CD4-positive, alpha-beta T cell treated with Interleukin-6 at 100 ng/mL for 8 hours (primary cell): ENCODE results near the gene MLPH.

ENCODE experiments used
- DNase-seq: peaks from one replicate; pipeline ENCODE4 v3.0.0-alpha.2; 2020; ENCODE audit warnings: mixed read lengths, low spot score

The MLPH gene

DNA sequence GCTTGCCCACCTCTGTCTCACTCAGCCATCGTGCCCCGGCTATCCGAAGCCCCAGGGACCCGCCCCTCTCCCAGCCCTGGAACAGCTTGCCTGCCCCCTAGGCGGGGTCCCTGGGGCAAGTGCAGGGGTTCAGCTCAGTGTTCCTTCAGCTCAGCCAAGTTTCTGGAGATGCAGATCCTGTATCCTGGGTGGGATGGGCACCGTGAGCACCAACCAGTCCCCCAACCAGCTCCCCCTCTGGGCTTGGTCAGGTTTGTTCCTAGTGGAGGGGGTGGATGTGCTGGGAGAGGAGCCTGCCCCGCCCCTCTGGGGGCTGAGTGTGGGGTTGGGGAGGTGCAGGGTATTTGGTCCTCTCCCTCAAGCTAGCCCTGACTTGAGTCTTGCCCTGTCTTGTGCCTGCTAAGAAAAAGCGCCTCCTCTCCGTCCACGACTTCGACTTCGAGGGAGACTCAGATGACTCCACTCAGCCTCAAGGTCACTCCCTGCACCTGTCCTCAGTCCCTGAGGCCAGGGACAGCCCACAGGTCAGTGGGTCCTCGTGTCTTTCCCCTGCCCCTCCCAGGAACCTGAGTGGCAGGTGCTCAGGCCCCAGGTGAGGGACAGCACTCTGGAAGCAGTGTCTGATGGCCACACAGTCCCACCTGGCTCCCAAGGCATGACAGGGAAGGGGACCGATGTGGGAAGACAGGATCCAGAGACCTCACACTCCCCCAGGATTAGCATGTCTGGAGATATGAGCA, 32.6 kb downstream of the MLPH start:
- no peak for DNase-seq

DNA sequence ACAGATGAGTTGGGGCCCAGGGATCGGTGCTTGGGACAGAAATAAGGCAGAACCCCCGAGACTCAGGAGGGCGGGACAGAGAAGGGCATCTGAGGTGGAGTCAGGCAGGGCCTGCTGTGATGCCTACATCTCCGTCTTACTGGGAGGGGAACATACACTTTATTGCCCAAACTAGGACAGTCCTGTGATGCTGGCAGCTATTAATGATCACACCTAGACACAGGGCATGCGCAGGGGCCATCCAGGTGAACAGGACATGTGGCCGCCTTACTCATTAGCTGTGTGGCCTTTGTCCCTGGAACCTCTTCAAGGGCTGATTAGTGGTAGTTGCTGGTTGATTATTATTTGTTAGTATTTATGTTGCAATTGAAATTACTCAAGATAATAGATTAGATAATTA, 33.2 kb downstream of the MLPH start:
- no peak for DNase-seq

DNA sequence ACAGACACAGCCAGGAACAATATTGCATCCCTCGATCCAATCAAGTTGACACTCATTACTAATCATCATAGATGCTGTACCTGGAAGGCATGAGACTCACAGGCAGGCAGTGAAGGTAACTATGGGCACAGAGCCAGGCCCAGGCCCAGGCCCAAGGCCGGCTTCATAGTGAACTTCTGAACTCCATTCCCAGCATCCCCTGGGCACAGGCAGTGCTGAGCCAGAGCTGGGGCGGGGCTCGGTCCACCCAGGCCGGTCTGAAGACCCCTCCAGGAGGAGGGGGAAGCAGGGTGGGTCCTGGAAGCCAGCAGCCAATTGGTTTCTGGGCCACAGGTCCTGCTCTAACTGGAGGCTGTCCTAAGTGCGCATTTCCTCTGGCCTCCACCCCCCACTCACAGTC, 37.6 kb downstream of the MLPH start:
- no peak for DNase-seq

DNA sequence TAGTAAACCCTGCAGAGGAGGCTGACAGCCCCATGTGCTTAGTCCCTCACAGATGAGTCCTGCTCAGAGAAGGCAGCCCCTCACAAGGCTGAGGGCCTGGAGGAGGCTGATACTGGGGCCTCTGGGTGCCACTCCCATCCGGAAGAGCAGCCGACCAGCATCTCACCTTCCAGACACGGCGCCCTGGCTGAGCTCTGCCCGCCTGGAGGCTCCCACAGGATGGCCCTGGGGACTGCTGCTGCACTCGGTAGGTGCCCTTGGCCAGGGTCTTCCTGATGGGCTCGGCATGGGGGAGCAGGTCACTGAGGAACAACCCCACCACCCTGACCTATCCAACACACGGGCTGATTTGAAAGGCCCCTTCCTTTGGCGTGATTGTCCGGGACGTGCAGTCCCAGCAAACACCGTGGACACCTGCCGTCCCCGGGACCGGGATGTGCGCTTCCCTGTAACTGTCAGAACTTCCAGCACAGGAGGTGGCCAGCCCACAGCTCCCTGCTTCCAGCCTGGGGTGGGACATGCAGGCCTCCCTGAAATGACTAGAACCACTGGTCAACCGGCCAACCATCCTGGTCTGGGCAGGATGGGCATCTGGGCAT, 38.6 kb downstream of the MLPH start:
- DNase-seq: no peak

DNA sequence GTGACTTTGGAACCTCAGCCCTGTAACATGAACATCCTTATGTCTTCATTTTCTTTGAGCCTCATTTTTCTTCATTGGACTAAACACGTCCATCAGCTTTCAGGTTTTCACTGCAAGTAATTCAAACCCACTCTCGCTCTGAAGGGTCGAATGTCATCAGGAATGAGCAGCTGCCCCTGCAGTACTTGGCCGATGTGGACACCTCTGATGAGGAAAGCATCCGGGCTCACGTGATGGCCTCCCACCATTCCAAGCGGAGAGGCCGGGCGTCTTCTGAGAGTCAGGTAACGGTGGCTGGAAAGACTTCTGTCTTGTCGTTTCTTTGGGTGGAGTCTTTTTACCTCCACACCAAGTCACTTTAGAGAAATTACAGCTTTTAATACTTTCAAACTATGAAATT, 40.2 kb downstream of the MLPH start:
- no peak for DNase-seq

DNA sequence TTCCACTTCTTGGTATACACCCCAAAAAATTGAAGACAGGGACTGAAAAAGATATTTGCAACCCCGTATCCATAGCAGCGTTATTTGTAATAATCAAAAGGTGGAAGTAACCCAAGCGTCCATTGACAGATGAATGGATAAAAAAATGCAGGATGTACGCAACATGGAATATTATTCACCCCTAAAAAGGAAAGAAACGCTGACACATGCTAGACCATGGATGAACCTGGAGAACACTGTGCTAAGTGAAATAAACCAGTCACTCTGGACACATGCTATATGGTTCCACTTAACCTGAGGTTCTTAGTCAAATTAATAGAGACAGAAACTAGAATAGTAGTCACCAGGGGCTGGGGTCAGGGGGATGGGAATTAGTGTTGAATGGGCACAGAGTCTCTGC, 40.7 kb downstream of the MLPH start:
- no peak for DNase-seq

DNA sequence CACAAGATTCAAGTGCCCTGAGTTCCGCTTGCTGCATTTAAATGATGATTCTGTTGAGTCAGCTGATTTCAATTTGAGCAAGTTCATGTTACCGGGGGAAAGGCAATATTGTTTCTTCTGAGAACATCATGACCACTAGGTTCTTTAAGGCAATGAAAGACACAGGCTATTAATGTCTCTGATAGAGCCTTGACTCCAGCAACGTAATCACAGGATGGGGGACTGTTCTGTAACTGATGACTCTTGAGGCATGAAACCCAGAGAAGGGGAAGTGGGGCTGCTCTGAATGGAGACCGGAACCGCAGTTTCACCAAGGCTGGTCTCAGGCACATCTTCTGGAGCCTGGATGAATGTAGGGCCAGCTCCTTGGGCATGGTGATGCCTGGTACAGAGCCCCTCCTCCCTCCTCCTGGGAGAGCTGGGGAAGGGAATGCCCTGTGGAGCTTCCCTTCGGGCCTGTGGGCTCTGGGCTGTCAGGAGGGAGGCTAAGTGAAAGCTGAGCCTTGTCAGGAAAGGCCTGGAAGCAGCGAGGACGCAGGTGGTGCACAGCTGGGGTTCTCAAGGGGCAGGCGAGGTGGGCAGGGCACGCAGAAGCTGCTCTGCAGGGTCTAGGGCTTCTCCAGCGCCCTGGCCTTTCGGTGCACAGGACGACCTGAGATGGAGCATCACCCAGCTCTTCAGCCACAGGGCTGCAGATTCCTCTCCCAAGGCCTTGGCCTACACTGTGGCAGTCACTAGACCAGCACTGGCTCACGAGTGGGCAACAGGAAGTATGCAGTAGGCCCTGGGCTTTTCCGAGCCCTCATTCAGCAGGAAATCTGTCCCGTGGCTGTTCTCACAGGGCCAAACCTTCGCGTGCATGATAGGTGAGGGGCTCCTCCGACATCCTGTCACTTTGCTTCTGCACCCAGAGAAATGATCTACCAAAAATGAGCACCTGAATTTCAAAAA, 42.7 kb downstream of the MLPH start:
- DNase-seq: no peak

DNA sequence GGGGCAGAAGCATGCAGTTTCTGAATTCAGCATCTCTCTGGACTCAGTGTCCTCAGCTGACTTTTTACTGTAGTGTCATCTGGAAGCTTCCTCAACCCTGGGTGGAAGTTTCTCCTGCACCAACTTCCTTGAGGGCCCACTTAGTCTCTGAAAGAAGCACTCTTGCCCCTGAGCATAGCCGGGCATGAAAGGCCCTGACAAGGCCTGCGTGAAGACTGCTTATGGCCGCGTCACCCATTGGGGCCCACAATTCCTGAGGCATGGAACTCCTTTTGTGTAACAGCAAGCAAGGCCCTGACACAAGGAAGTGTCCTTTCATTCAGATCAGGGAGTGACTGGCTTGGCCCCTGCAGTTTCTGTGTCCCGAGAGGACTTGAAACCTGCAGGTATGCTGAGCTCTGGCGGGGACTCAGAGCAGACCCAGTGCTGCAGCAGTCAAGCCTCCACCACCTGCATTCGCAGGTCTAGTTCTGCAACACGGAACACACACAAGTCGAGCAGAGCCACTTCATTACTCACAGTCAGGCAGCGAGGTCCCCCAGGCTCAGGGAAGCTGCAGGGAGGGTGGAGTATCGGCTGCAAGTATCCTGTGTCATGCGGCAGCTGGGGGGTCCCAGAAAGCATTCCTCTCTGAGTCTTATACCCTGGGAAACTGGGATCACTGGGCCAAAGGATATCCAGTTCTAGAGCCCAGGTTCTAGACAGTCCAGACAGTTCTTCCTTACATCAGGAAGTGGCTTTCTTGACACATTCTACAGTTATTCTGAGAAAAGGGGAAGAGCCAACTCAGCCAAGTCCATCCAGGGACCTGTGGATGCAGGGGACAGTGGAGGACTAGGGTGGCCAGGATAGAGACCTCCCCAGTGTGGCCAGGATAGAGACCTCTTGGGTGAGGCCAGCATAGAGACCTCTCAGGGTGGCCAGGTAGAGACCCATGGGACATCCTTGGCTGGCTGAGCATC, 43.7 kb downstream of the MLPH start:
- DNase-seq: no peak

DNA sequence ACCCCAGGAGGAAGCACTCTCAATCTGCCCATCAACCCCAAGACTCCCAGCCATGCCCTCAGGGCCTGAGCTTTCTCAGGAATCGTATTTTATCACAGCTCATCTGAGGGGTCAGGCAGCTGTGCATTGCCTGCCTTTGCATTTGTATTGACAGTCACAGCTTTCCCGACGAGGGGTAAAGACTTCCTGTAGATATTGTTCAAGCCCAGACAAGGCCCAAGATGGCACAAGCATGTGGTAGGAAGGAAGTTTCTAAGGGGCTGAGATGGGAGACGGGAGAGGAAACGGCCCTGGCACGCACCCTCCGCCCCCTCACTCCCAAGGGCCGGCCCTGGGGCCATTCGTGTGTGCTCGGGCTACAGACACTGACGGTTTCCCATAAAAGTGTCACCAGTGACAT, 45.1 kb downstream of the MLPH start:
- no peak for DNase-seq

DNA sequence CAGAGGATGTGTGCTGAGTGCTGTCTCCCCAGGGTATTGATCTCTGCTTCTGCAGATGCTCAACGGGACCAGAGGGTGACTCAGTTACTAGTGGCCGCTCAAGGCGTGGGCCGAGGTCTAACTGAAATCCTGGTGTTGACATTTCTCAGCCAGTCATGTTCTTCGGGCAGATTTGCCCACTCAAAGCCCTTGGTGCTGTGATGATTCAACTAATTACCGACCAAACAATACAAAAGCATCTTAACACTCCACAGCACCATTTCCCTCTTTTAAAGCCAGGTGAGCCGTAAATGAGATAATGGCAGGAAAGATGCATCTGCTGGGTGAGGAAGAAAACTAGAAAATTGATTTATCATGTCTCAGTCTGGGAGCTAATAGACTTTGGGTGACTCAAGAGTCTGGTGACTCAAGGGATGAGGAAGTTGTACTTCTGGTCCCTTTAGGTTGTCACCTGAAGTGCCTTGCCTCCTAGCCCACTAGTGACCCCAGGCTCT, 46.7 kb downstream of the MLPH start:
- no peak for DNase-seq

DNA sequence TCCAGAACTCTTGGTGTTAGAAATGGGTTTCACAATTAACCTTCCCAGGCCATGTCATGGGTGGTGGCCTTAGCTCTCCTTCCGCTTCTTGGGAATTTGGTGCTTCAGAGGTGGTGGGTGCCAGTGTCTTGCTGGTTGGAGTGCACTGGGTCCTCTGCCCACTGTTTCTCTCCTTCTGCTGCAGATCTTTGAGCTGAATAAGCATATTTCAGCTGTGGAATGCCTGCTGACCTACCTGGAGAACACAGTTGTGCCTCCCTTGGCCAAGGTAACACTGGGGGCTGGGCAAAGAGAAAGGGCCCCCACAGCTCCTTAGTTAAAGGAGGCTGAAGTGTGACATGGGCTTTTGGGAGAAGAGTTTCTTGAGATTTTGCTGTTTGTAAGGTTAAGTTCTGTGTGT, 47.3 kb downstream of the MLPH start:
- no peak for DNase-seq

DNA sequence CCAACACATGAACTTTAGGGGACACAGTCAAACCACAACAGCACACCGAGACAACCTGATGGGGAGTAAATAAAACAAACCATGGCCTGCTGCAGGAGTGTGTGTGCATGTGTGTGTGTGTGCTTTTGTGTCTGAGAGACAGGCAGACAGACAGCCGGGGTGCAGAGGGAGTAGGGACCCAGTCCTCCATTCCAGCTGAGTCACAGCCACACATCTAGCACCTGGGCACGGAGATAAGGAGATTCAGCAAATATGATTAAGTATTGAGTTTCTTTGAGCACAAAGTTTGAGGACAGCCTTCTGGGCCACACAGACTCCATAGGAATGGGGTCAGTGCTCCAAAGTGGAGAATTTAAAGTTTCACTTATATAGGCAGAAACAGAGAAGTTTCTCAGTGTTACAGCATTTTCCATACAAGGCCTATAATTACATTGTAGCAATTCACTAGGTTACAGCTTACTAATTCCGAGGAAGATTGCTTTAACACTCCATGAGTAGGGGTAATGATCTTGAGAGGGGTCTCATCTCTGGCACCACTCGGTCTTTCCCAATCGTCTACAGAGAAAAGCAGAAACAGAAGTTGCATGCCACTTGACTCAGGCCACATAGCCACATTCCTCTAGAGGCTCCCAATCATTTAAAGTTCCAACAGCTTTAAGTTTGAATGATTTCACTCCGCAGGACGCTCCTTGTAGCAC, 48.5 kb downstream of the MLPH start:
- DNase-seq: no peak

DNA sequence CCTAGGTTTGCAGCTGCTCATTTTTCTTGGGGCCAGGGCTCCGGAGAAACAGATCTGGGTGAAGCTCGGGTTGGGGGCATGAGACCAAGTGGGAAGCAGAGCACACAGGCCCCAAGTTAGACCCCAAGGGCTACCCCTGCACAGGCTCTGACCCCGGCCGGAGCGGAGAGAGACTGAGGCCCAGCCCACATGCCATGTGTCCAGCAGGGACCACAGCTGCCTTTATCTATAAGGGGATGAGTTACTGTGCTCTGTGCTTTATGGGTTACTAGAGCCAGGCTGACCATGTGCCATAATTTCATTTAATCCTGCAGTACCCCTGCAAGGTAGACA, 49.0 kb downstream of the MLPH start:
- no peak for DNase-seq

DNA sequence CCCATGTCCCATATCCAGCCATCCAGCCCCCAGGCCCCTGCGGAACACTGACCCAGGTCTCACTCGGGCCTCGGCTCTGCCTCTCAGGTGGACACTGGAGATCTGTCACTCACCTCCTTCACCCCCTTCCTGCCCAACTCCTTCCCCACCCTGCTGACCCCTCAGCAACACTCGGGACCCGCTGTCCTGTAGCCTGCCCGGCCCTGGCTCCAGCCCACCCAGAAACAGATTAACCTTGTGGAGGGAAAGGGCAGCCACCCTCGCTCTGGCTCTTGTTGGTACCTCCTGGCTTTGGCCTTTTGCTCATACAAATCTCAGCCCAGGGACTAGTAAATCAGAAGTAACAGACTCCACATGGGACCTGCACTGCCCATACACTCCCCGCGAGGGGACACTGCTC, 49.6 kb downstream of the MLPH start:
- DNase-seq: no peak

DNA sequence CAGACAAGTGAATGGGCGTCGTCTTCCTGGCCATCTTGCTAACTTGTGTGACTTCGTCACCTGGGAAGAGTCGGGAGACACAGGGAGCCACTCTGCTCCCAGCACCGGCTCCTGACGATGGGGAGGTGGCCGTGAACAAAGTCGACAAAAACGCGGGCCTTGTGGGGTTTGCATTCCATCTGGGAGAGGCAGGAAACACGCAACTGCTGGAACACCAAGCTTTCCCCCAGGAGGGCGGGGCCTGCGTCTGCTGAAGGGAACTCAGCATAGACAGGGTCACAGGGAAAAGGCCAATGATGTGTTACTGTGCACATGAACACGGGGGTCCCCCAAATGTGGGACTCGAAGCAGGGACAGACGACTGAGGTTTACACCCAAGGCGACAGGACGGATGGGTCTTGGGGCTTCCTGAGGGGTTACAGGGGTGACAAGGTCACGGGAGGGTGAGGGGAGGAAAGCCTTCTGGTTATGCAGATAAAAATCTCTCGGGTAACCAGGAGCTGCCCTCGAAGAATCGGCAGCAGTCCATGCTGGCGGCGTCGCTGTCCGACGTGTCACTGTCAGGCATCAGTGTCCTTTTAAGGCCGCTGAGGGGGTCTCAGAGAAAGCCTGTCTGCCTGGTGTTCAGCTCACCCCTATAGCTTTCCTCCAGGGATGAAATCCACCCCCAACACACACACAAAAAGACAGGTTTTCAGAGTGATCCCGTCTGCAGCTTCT, 51.1 kb downstream of the MLPH start:
- DNase-seq: no peak

DNA sequence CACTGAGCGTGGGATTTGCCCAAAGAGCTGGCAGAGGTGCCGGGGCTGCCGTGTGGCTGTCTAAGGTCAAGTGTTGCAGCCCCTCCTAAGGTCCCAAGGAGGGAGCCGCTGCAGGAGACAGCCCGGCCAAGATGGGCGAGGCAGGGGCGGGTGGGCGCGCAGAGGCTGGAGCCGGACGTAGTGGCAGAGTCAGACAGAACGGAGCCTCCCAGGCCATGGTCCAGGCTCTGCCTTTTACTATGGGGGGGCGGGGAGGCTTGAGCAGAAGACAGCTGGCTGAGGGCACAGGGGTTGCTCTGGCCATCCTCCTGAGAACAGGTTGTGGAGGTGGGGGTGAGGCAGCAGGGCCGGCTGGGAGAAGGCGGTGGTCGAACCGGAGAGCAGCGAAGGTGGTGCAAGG, 51.9 kb downstream of the MLPH start:
- DNase-seq: no peak

DNA sequence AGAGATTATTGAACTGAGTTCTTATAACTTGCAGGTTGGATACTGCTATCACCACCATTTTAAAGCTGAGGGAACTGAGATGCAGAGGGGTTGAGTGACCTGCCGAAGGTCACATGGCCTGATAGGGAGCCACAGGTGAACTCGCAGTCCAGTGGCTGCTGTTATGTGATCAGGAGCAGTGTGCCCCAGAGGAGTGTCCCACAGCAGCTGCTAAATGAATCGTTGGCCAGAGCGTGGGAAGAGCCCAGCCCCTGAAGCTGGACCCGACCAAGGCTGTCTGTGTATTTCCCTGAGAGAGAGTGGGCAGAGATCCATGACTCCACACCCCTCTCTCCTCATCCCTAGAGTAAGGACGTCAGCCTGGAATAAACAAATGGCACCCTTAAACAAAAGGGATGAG, 52.6 kb downstream of the MLPH start:
- DNase-seq: no peak

DNA sequence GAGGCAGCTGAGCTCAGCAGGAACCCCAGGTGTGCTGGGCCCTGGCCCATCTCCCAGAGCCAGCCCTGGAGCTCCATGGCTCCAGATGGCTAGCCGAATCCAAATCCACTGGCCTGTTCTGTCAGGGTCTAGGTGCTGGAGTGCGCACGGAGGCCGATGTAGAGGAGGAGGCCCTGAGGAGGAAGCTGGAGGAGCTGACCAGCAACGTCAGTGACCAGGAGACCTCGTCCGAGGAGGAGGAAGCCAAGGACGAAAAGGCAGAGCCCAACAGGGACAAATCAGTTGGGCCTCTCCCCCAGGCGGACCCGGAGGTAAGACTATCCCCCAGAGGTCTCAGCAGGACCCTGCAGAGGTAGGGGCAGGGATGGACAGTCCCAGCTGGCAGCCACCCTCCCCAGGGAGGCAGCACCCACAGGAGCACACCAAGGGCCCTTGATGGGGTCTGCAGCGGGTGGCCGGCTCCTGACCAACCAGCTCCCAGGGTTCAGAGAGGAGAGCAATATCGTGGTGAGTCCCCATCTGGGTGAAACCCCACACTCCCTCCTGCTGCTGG, 53.2 kb downstream of the MLPH start:
- DNase-seq: no peak

DNA sequence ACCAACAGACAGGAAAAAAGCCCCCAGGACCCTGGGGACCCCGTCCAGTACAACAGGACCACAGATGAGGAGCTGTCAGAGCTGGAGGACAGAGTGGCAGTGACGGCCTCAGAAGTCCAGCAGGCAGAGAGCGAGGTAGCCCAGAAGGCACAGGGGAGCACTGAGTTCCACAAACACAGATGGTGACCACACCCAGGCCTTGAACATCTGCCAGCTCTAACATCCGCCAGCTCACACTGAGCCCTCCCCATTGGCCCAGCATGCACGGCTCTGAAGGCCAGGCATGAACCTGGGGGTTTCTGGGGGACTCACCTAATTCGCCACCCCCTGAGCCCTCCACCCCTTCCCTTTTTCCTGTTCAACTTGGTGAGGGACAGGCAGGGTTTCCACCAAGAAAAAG, 53.8 kb downstream of the MLPH start:
- no peak for DNase-seq

DNA sequence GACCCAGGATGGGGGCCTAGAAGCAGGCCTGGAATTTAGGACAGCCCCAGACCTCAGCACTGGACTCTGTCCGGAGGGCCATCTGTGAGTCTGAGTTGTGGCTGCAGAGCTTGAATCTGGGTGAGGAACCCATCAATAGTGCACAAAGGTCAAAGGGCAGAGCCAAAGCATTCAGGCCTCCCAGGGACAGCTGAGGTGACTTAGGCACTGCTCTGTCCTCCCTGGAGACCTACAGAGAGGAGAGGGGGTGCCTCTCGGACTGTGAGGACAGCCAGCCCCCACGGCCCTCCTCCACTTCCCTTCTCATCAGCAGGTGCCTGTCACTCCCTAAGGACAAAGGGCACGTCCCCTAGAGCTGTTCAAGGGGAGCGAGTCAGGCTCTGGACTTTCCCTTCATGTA, 54.2 kb downstream of the MLPH start:
- DNase-seq: no peak
